Fibroblast of pulmonary artery (primary cell): Measurements from ENCODE around the gene PACSIN1.

Experiments used
- DNase-seq: peaks from one replicate; pipeline ENCODE4 v3.0.0-alpha.2; 2010; ENCODE audit warnings: low read depth
- H3K4me3 ChIP-seq: replicated peaks from 2 replicates; pipeline ENCODE4 v1.5.1; 2011; ENCODE audit warnings: low read depth, mild to moderate bottlenecking, control low read depth, low read length, moderate library complexity
- CTCF ChIP-seq: IDR thresholded peaks from 2 replicates; pipeline ENCODE4 v1.5.1; 2011; ENCODE audit warnings: mild to moderate bottlenecking, control low read depth, low read length, inconsistent platforms; ENCODE audit errors: missing control alignments

The PACSIN1 gene

GRCh38 chr6:34523441-34524206 is 57.7 kb downstream of the PACSIN1 start:
- no peak for DNase-seq
- H3K4me3 ChIP-seq: no peak overlapping the region
- no peak for TF ChIP-seq CTCF

- no peak overlapping the region for H3K4me3 ChIP-seq
- no peak for TF ChIP-seq CTCF
- DNase-seq: no peak
Measured at GRCh38 chr6:34524499-34524898, 58.6 kb downstream of the PACSIN1 start.

- DNase-seq: no peak
- H3K4me3 ChIP-seq: no peak overlapping the region
- no peak for TF ChIP-seq CTCF
Measured at GRCh38 chr6:34524971-34525370, 59.1 kb downstream of the PACSIN1 start.

- TF ChIP-seq CTCF: no peak
- no peak overlapping the region for H3K4me3 ChIP-seq
- DNase-seq: no peak
Measured at GRCh38 chr6:34525431-34526175, 59.7 kb downstream of the PACSIN1 start.

- peak overlapping the region; percentile 19 for H3K4me3 ChIP-seq
- no peak for DNase-seq
- no peak for TF ChIP-seq CTCF
Measured at GRCh38 chr6:34526241-34526972, 60.5 kb downstream of the PACSIN1 start.

- DNase-seq: peak; percentile 91
- TF ChIP-seq CTCF: peak; percentile 62
- peak overlapping the region; percentile 19 for H3K4me3 ChIP-seq
Measured at GRCh38 chr6:34526992-34527728, 61.3 kb downstream of the PACSIN1 start.
